T-helper 2 cell treated with Interferon-gamma antibody and Interleukin-4, amounts not matched to agents 100 ng/mL and 5 ng/mL, for 36 hours (primary cell): Measurements from ENCODE around the gene ACR. TPM values are rescaled to one million over a fixed set of nuclear protein-coding genes. Genes with fewer than 3 reads are reported as not detected.

Experiments used
- intact Hi-C: fragments of 100-400 bp; cut with micrococcal nuclease; formaldehyde crosslinking; loops from one replicate; pipeline ENCODE4 v1.15.1; 2023
- total RNA-seq: library from RNA; stranded (reverse); gene quantifications from 2 replicates; pipeline ENCODE4 v1.2.3, GENCODE V29; 2022

The ACR gene
- total RNA-seq, 1 donor from 2014 or later, result not detected

- intact Hi-C loops, result no loop called here
Measured at GRCh38 chr22:50716290-50717024, 21.5 kb upstream of the ACR start.

- intact Hi-C loops, result no loop called here
Measured at GRCh38 chr22:50717709-50718351, 20.2 kb upstream of the ACR start.

- intact Hi-C loops, result no loop called here
Measured at GRCh38 chr22:50718352-50718709, 19.7 kb upstream of the ACR start.

- intact Hi-C loops, result no loop called here
Measured at GRCh38 chr22:50719814-50720300, 18.1 kb upstream of the ACR start.

GRCh38 chr22:50720301-50721256, 17.4 kb upstream of the ACR start:
- intact Hi-C loops, result no loop called here

GRCh38 chr22:50721257-50721844, 16.7 kb upstream of the ACR start:
- intact Hi-C loops, result no loop called here

GRCh38 chr22:50722048-50722701, 15.8 kb upstream of the ACR start:
- intact Hi-C loops, result no loop called here

- intact Hi-C loops, result no loop called here
Measured at GRCh38 chr22:50722716-50723428, 15.1 kb upstream of the ACR start.

GRCh38 chr22:50723991-50724390, 14.0 kb upstream of the ACR start:
- intact Hi-C loops, result no loop called here

GRCh38 chr22:50724616-50725015, 13.4 kb upstream of the ACR start:
- intact Hi-C loops, result no loop called here

GRCh38 chr22:50725597-50725996, 12.4 kb upstream of the ACR start:
- intact Hi-C loops, result no loop called here

- intact Hi-C loops, result no loop called here
Measured at GRCh38 chr22:50726643-50727340, 11.2 kb upstream of the ACR start.

GRCh38 chr22:50727678-50728522, 10.1 kb upstream of the ACR start:
- intact Hi-C loops, result no loop called here

GRCh38 chr22:50728523-50728931, 9.5 kb upstream of the ACR start:
- intact Hi-C loops, result no loop called here

GRCh38 chr22:50729391-50730012, 8.5 kb upstream of the ACR start:
- intact Hi-C loops, result no loop called here

- intact Hi-C loops, result no loop called here
Measured at GRCh38 chr22:50730013-50730891, 7.8 kb upstream of the ACR start.

- intact Hi-C loops, result no loop called here
Measured at GRCh38 chr22:50730941-50731661, 6.9 kb upstream of the ACR start.
